ENCODE measurements around the gene TBC1D8.

The TBC1D8 gene

GRCh38 chr2:100992262-100992661 is 158.9 kb downstream of the TBC1D8 start:
- in situ Hi-C loops (cut with MboI; ENCODE audit: low pct_unique_long_range_greater_than_20kb, low sequenced_read_pairs, unreplicated experiment): no loop called here
- no peak for DNase-seq (ENCODE audit: low spot score)
- TF ChIP-seq, protein P1, sequence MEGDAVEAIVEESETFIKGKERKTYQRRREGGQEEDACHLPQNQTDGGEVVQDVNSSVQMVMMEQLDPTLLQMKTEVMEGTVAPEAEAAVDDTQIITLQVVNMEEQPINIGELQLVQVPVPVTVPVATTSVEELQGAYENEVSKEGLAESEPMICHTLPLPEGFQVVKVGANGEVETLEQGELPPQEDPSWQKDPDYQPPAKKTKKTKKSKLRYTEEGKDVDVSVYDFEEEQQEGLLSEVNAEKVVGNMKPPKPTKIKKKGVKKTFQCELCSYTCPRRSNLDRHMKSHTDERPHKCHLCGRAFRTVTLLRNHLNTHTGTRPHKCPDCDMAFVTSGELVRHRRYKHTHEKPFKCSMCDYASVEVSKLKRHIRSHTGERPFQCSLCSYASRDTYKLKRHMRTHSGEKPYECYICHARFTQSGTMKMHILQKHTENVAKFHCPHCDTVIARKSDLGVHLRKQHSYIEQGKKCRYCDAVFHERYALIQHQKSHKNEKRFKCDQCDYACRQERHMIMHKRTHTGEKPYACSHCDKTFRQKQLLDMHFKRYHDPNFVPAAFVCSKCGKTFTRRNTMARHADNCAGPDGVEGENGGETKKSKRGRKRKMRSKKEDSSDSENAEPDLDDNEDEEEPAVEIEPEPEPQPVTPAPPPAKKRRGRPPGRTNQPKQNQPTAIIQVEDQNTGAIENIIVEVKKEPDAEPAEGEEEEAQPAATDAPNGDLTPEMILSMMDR (IDR thresholded peaks at IDR 0.05; ENCODE audit: extremely low read depth, insufficient read depth, missing control alignments): no peak

- no peak for DNase-seq (ENCODE audit: low spot score)
- TF ChIP-seq, protein P1 (IDR thresholded peaks at IDR 0.05; ENCODE audit: extremely low read depth, insufficient read depth, missing control alignments): no peak
- in situ Hi-C loops (cut with MboI; ENCODE audit: low pct_unique_long_range_greater_than_20kb, low sequenced_read_pairs, unreplicated experiment): no loop called here
Measured at GRCh38 chr2:100991404-100991773, 159.8 kb downstream of the TBC1D8 start.

DNA sequence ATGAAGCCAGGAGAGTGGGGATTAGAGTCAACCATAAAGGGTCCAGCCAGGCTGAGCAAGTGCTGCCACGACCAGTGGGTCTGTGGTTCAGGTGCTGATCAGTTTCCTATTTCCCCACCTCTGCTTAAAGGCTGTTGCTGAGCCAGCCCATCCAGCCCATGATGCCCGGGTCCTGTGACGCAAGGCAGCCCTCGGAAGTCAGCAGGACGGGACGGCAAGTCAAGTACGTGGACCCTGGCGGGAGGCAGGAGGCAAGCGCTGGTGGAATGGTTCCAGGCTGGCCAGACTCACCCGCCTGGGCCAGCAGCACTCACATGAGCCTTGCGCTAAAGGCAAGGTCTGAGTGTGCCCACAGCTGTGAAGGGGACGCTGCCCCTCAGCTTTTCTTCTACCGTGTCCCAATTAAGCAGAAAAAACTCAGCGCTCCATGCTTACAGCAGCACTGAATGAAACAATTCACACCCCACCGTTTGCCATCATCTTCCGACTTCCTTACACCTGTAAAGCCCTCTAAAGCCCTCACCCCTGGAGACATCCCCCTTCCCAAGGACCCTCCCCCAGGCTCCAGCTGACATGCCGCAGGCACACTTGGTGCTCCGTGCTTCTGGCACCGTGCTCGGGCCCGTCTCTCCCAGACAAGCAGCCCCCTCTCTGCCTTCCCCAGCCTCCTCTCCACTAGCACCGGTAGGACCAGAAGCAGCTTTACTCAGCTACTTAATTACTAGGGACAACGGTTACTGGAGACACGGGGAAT is 160.4 kb downstream of the TBC1D8 start:
- in situ Hi-C loops (cut with MboI; ENCODE audit: low pct_unique_long_range_greater_than_20kb, low sequenced_read_pairs, unreplicated experiment): no loop called here
- TF ChIP-seq, protein P1 (IDR thresholded peaks at IDR 0.05; ENCODE audit: extremely low read depth, insufficient read depth, missing control alignments): no peak

GRCh38 chr2:100990166-100990565 is 161.0 kb downstream of the TBC1D8 start:
- in situ Hi-C loops (cut with MboI; ENCODE audit: low pct_unique_long_range_greater_than_20kb, low sequenced_read_pairs, unreplicated experiment): no loop called here
- TF ChIP-seq, protein P1 (IDR thresholded peaks at IDR 0.05; ENCODE audit: extremely low read depth, insufficient read depth, missing control alignments): no peak
- DNase-seq (ENCODE audit: low spot score): no peak

More for the DNA sequence above, 160.4 kb downstream of the TBC1D8 start:
- no peak for DNase-seq (ENCODE audit: low spot score)

GRCh38 chr2:100989666-100990065 is 161.5 kb downstream of the TBC1D8 start:
- DNase-seq (ENCODE audit: low spot score): no peak
- TF ChIP-seq, protein P1 (IDR thresholded peaks at IDR 0.05; ENCODE audit: extremely low read depth, insufficient read depth, missing control alignments): no peak
- in situ Hi-C loops (cut with MboI; ENCODE audit: low pct_unique_long_range_greater_than_20kb, low sequenced_read_pairs, unreplicated experiment): loop anchor here (5.0 kb wide), 1 partner anchor 377 kb away; no protein-coding TSS in a partner anchor

GRCh38 chr2:100988630-100989417 is 162.4 kb downstream of the TBC1D8 start:
- TF ChIP-seq, protein P1 (IDR thresholded peaks at IDR 0.05; ENCODE audit: extremely low read depth, insufficient read depth, missing control alignments): no peak
- DNase-seq (ENCODE audit: low spot score): no peak
- in situ Hi-C loops (cut with MboI; ENCODE audit: low pct_unique_long_range_greater_than_20kb, low sequenced_read_pairs, unreplicated experiment): loop anchor here (5.0 kb wide), 1 partner anchor 377 kb away; no protein-coding TSS in a partner anchor
